Endodermal cell (in vitro differentiated cells): ENCODE measurements around the gene CAT. TPM values are rescaled to one million over a fixed set of nuclear protein-coding genes. Genes with fewer than 3 reads are reported as not detected.

ENCODE experiments used
- DNase-seq: peaks from one replicate; pipeline ENCODE4 v3.0.0-alpha.2; 2017
- H3K27ac ChIP-seq: 2 replicates; pipeline ENCODE4 v1.5.1; 2013; ENCODE audit warnings: mild to moderate bottlenecking, low read depth, low read length, moderate library complexity
- H3K27me3 ChIP-seq: 2 replicates; pipeline ENCODE4 v1.6.1; 2013; ENCODE audit warnings: mild to moderate bottlenecking, low read length, moderate library complexity; ENCODE audit not compliant: insufficient read depth, control insufficient read depth, poor library complexity, severe bottlenecking
- H3K36me3 ChIP-seq: 2 replicates; pipeline ENCODE4 v1.7.0; 2013; ENCODE audit warnings: mild to moderate bottlenecking, low read length, moderate library complexity; ENCODE audit not compliant: control insufficient read depth, insufficient read depth
- H3K4me1 ChIP-seq: one replicate; pipeline ENCODE4 v1.7.0; 2013; ENCODE audit warnings: low read length; ENCODE audit not compliant: control insufficient read depth, insufficient read depth
- H3K4me3 ChIP-seq: 2 replicates; pipeline ENCODE4 v1.5.1; 2013; ENCODE audit warnings: mild to moderate bottlenecking, low read length, moderate library complexity
- H3K9ac ChIP-seq: 2 replicates; pipeline ENCODE4 v1.6.1; 2013; ENCODE audit warnings: mild to moderate bottlenecking, low read length, moderate library complexity; ENCODE audit not compliant: poor library complexity, severe bottlenecking; ENCODE audit errors: extremely low read depth
- H3K9me3 ChIP-seq: 2 replicates; pipeline ENCODE4 v1.6.1; 2013; ENCODE audit warnings: mild to moderate bottlenecking, low read length, moderate library complexity; ENCODE audit not compliant: control insufficient read depth
- H3K27ac Mint-ChIP-seq: 2 replicates; pipeline ENCODE4 v1.8.0; 2020; ENCODE audit warnings: mixed read lengths
- H3K27me3 Mint-ChIP-seq: 2 replicates; pipeline ENCODE4 v1.8.0; 2021; ENCODE audit warnings: mild to moderate bottlenecking, mixed read lengths; ENCODE audit not compliant: insufficient read depth
- H3K36me3 Mint-ChIP-seq: 2 replicates; pipeline ENCODE4 v1.8.0; 2020; ENCODE audit warnings: low read depth, mixed read lengths
- H3K4me1 Mint-ChIP-seq: 2 replicates; pipeline ENCODE4 v1.8.0; 2020; ENCODE audit warnings: mixed read lengths
- H3K4me3 Mint-ChIP-seq: 2 replicates; pipeline ENCODE4 v1.8.0; 2020; ENCODE audit warnings: mild to moderate bottlenecking, moderate library complexity, mixed read lengths
- H3K9me3 Mint-ChIP-seq: 2 replicates; pipeline ENCODE4 v1.8.0; 2020; ENCODE audit warnings: mild to moderate bottlenecking, mixed read lengths
- WGBS, 2 experiments: methylation state at CpG; one replicate each; pipeline versions ENCODE4 v1.1.5 to v1.1.7; 2013; ENCODE audit warnings: missing lambda C conversion rate in 2 of 2, mixed read lengths in 1 of 2; ENCODE audit not compliant: insufficient coverage in 1 of 2, insufficient read length in 1 of 2; 5-methylcytosine and 5-hydroxymethylcytosine counted together
- total RNA-seq, 2 donors: library from RNA; stranded (reverse); fragmentation: NEBNext Ultra II Directional in 1 of 2; extraction: Animal tissue kit (Norgen Biotek cat#: 25700) in 1 of 2; gene quantifications; 2 replicates in 1 of 2; 3 replicates in 1 of 2; pipeline ENCODE4 v1.2.1, GENCODE V29; 2021
- TF ChIP-seq, protein P1 (sequence below): fragments of 200-600 bp; sonication (generic); conservative IDR thresholded peaks from 2 replicates; pipeline ENCODE4 v1.5.0; 2021; ENCODE audit warnings: antibody characterized with exemption, mild to moderate bottlenecking

The CAT gene
- total RNA-seq, 2 donors from 2014 or later: 18.9 to 23.4 TPM

- no peaks in the 10 kb centered on the region for H3K9me3 Mint-ChIP-seq
- no peaks in the 10 kb centered on the region for H3K36me3 ChIP-seq
- DNase-seq: no peak
- H3K27ac ChIP-seq: no peak overlapping the region
- no peak overlapping the region for H3K9ac ChIP-seq
- TF ChIP-seq, protein P1, sequence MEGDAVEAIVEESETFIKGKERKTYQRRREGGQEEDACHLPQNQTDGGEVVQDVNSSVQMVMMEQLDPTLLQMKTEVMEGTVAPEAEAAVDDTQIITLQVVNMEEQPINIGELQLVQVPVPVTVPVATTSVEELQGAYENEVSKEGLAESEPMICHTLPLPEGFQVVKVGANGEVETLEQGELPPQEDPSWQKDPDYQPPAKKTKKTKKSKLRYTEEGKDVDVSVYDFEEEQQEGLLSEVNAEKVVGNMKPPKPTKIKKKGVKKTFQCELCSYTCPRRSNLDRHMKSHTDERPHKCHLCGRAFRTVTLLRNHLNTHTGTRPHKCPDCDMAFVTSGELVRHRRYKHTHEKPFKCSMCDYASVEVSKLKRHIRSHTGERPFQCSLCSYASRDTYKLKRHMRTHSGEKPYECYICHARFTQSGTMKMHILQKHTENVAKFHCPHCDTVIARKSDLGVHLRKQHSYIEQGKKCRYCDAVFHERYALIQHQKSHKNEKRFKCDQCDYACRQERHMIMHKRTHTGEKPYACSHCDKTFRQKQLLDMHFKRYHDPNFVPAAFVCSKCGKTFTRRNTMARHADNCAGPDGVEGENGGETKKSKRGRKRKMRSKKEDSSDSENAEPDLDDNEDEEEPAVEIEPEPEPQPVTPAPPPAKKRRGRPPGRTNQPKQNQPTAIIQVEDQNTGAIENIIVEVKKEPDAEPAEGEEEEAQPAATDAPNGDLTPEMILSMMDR: no peak
- no peaks in the 10 kb centered on the region for H3K4me1 ChIP-seq
- H3K27me3 Mint-ChIP-seq: no peaks in the 10 kb centered on the region
- no peaks in the 10 kb centered on the region for H3K4me1 Mint-ChIP-seq
- peaks cover 54% of the 10 kb centered on the region for H3K36me3 Mint-ChIP-seq
- H3K4me3 ChIP-seq: no peak overlapping the region
- WGBS, 2 experiments: 83% methylated on average over 1 of the region's 1 CpG; no CpG with 5 or more reads in 1 of the 2 experiments
- no peak overlapping the region for H3K27ac Mint-ChIP-seq
- H3K9me3 ChIP-seq: no peaks in the 10 kb centered on the region
- H3K27me3 ChIP-seq: no peaks in the 10 kb centered on the region
- no peak overlapping the region for H3K4me3 Mint-ChIP-seq
Observed at GRCh38 chr11:34454308-34455032, 15.7 kb downstream of the CAT start.

GRCh38 chr11:34457607-34458006 lies 18.9 kb downstream of the CAT start:
- Mint-ChIP-seq H3K27me3 (no peaks in the 10 kb centered on the region), H3K36me3 (peaks cover 55% of the 10 kb centered on the region), H3K27ac (no peak overlapping the region), H3K4me3 (no peak overlapping the region), H3K9me3 (no peaks in the 10 kb centered on the region), H3K4me1 (no peaks in the 10 kb centered on the region)
- Histone ChIP-seq H3K4me3 (no peak overlapping the region), H3K27ac (no peak overlapping the region), H3K9ac (no peak overlapping the region), H3K9me3 (no peaks in the 10 kb centered on the region), H3K4me1 (no peaks in the 10 kb centered on the region), H3K27me3 (no peaks in the 10 kb centered on the region), H3K36me3 (no peaks in the 10 kb centered on the region)
- TF ChIP-seq, protein P1: no peak
- DNase-seq: no peak
- WGBS, 2 experiments: 92 to 100% methylated on average over 2 of the region's 2 CpGs

GRCh38 chr11:34458525-34458924 lies 19.8 kb downstream of the CAT start:
- peak overlapping the region; percentile 31 for H3K27ac Mint-ChIP-seq
- Histone ChIP-seq H3K27ac (no peak overlapping the region), H3K9me3 (no peaks in the 10 kb centered on the region), H3K9ac (no peak overlapping the region), H3K4me1 (no peaks in the 10 kb centered on the region), H3K27me3 (no peaks in the 10 kb centered on the region), H3K4me3 (no peak overlapping the region), H3K36me3 (no peaks in the 10 kb centered on the region)
- TF ChIP-seq, protein P1: no peak
- peaks cover 57% of the 10 kb centered on the region for H3K36me3 Mint-ChIP-seq
- peak; percentile 52 for DNase-seq
- no peaks in the 10 kb centered on the region for H3K9me3 Mint-ChIP-seq
- no peak overlapping the region for H3K4me3 Mint-ChIP-seq
- H3K27me3 Mint-ChIP-seq: no peaks in the 10 kb centered on the region
- no peaks in the 10 kb centered on the region for H3K4me1 Mint-ChIP-seq
- WGBS, 2 experiments: 80 to 81% methylated on average over 2 to 4 of the region's 4 CpGs
